Cortex of kidney (tissue), 1 donor: ENCODE data around the gene ZC3H18.

Experiments
- DNase-seq: peaks from one replicate; lab custom pipeline; 2025; lab: John Stamatoyannopoulos, UW

The ZC3H18 gene

GRCh38 chr16:88639231-88640038 is 69.2 kb downstream of the ZC3H18 start:
- no peak for DNase-seq

- no peak for DNase-seq
Measured at GRCh38 chr16:88640039-88640495, 69.9 kb downstream of the ZC3H18 start.

DNA sequence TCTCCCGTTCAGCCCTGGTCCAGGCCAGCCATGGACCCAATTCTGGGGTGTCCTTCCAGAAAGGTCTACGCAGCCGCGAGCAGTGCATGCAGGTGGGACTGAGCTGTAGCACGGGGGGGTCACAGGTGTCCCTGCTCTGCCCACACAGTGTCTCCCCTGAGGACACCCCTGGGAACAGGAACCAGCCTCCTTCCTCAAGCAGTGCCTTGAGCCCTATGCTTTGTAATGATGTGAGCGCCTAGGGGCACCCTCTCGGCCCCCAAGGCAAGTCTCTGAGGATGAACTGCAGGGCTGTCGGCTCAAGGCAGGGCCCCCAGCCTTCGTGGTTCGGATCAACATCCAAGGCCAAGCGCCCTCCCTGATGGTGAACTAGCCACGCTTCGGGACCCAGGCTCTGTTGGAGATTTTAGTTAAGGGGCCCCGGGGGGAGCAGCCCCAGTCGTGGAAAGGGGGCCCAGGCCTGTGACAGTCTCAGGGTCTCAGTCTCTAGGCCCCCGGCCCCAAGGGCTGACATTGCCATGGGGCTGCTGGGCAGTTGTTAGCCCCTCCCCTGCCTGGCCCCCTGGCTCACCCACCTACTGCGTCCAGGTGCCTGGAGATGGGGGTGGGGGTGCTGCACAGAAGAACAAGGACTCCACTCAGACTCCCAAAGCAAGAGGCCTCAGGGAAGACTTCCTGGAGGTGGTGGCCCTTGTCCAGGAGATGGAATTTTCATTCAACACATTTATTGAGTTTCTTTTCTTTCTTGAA is 70.5 kb downstream of the ZC3H18 start:
- no peak for DNase-seq

GRCh38 chr16:88642881-88643643 is 72.9 kb downstream of the ZC3H18 start:
- no peak for DNase-seq

DNA sequence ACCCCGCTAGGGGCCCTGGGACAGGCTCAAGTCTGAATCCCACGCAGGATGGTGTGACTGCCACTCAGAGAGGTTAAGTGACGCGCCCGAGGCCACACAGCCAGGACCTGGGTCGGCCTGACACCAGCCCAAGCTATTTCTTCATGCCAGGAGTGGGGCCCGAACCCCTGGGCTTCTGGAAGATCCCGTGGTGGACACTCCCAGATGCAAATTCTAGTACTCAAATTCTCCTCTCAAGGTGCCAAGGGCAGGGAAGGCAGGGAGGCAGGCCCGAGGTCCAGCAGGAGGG is 73.4 kb downstream of the ZC3H18 start:
- no peak for DNase-seq

- DNase-seq, result no peak
Measured at GRCh38 chr16:88645455-88645854, 75.3 kb downstream of the ZC3H18 start.

GRCh38 chr16:88645941-88646340 is 75.7 kb downstream of the ZC3H18 start:
- no peak for DNase-seq

GRCh38 chr16:88646345-88647034 is 76.3 kb downstream of the ZC3H18 start:
- DNase-seq, result no peak

DNA sequence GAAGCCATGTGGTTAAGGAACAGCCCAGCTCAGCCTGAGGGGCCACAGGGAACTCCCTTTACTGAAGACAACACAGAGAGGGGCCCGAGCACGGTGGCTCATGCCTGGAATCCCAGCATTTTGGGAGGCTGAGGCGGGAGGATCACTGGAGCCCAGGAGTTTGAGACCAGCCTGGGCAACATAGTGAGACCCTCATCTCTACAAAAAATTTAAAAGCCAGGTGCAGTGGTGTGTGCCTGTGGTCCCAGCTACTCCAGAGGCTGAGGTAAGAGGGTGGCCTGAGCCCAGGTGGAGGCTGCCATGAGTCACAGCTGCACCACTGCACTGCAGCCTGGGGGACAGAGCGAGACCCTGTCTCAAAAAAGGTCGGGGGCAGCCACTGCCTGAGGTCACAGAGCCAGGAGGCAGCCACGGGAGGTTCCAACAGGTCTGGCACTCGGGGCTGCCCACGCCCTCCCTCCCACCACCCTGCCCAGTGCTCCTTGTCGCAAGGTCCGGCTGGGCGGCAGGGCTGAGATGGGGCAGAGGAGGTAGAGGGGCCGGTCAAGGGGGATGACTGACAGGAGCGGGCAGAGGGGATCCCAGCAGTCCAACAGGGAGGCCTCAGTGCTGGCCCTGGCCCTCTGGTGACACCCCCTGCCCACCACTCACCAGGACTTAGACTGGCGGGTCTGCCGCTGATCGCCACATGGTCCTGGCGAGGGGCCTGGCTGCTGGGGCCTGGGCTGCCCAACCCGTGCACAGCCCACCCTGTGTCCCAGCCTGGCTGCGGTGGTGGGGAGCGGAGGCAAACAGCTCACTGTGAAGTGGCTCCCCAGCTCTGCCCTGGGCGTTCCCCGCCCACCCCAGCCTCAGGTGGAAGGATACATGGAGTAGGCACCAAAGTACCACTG is 77.2 kb downstream of the ZC3H18 start:
- DNase-seq, result no peak

- no peak for DNase-seq
Measured at GRCh38 chr16:88649195-88649923, 79.2 kb downstream of the ZC3H18 start.

GRCh38 chr16:88649924-88650748 is 79.9 kb downstream of the ZC3H18 start:
- no peak for DNase-seq

GRCh38 chr16:88650749-88651275 is 80.6 kb downstream of the ZC3H18 start, which contains the start of gene CYBA:
Gene CYBA, minus strand, starts transcription at chr16:88651053. Its CDS starts 40 bp downstream, at chr16:88651013.
- no peak for DNase-seq

GRCh38 chr16:88651276-88651988 is 81.2 kb downstream of the ZC3H18 start:
- DNase-seq, result no peak

DNA sequence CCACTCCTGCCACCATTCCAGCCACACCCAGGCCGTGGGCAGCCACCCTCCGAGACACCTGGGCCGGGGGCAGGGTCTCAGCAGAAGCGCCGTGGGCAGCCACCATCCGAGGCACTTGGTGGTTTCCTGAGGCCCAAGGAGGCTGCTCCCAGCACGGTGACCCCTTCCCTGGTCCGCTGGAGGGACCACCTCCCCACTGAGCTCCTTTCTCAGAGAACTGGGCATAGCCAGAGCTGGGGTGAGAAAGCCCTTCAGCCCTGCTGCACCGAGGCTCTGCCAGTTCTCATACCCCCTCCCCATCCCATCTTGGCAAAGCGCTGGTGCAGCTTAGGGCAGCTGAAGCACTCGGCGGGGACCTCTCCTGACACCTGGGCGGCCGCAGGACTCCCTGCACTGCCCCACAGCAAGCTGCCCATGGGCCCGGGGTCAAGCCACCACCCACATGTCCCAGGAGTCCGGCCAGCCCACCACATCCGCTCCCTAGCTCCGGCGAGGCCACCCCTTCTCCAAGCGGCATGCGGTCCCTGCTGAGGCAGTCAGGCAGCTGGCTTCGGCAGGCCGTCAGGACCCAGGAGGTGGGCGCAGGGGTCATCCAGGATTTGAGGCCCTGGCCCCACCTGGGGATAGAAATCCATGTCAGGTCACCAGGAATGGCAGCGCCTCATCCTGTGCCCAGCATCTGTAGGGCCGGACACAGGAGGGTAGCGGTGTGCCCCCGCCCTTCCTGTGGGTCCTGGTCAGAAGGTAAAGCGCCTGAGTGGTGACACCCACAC is 82.0 kb downstream of the ZC3H18 start:
- no peak for DNase-seq

DNA sequence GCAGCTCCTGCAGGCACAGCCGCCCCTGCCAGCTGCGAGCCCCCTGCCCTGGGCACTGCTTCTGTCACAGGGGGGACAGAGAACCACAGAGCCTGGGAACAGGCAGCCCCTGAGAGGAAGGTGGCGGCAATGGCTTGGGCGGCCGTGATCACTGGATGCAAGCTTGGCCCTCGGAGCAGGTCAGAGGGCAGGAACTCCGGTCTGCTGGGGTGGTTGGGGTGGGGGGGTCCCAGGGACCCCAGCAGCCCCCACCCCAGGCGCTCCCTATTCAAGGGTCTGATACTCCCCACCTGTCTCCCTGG is 82.5 kb downstream of the ZC3H18 start:
- DNase-seq, result no peak

GRCh38 chr16:88653101-88653500 is 82.9 kb downstream of the ZC3H18 start:
- DNase-seq, result no peak

DNA sequence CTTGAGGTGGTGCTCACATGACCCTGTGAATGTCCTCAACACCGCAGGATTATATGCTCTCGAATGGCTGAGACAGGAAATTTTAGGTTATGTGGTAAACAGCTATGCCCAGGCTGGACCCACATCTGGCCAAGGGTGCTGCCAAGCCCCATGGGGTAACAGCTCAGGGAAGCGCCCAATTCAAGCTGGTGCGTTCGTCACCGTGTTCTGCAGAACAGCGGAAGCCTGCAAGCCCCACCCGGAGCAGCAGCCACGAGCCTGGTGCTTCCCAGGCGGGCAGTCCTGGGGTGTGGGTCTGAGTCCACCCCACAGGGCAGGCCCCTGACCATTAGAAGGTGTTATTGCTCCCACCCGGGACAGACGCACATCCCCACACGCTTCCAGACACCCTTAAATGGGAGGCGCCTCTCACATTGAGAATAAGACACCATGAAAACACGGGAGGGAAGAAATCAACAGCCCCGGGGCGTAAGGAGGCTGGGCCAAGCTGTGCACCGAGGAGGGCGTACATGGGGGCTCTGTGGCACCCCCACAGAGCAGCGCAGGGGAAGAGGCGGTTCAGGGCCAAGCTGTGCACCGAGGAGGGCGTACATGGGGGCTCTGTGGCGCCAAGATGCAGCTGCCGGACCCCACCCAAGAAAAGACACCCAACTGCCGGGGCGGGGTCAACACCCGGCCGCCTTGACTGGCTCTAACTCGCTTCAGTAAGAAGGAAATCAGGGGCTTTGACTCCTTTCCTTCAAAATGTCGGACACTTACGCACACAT is 83.6 kb downstream of the ZC3H18 start:
- no peak for DNase-seq
